Renal cortex interstitium (tissue), 11 donors: Measurements from ENCODE around the gene ODAD4. TPM values are rescaled to one million over a fixed set of nuclear protein-coding genes. Genes with fewer than 3 reads are reported as not detected.
"Not testable (repeated sequence)": the region's sequence is repeated elsewhere in the genome, so short reads cannot be mapped to it uniquely, and the experiment has no call there.

ENCODE experiments used
- DNase-seq, 11 donors: peaks; one replicate each; pipeline ENCODE4 v3.0.0-alpha.2; 2013; ENCODE audit warnings: low read depth in 9 of 11, low spot score in 4 of 11; ENCODE audit errors: extremely low read depth in 1 of 11
- polyA plus RNA-seq, 3 donors: library from polyadenylated mRNA; unstranded; fragments of 120-200 nt; gene quantifications; one replicate each; pipeline ENCODE4 v1.2.1, GENCODE V29; 2013; ENCODE audit not compliant: insufficient read length in 3 of 3

The ODAD4 gene
- polyA plus RNA-seq, 3 donors = 5.6 to 9.1 (median 8.4) TPM

- peak in 6 of 11 donors; percentile 39 to 88 (median 54) for DNase-seq
These were observed 22.5 kb upstream of the ODAD4 start for GRCh38 chr17:41907633-41908539.

- no peak for DNase-seq
These were observed 21.3 kb upstream of the ODAD4 start for GRCh38 chr17:41909088-41909487.

GRCh38 chr17:41910701-41911391 lies 19.6 kb upstream of the ODAD4 start:
- DNase-seq = no peak

GRCh38 chr17:41912925-41913324 lies 17.5 kb upstream of the ODAD4 start:
- DNase-seq = no peak

GRCh38 chr17:41913798-41914197 lies 16.6 kb upstream of the ODAD4 start:
- DNase-seq = no peak

- DNase-seq = no peak
These were observed 16.1 kb upstream of the ODAD4 start for GRCh38 chr17:41914358-41914766.

- no peak for DNase-seq
These were observed 15.4 kb upstream of the ODAD4 start for GRCh38 chr17:41915020-41915419.

- DNase-seq = no peak
These were observed 14.9 kb upstream of the ODAD4 start for GRCh38 chr17:41915566-41915965.

GRCh38 chr17:41917192-41917591 lies 13.2 kb upstream of the ODAD4 start:
- no peak for DNase-seq

- peak in 2 of 11 donors; percentile 24 to 40 for DNase-seq
These were observed 12.6 kb upstream of the ODAD4 start for GRCh38 chr17:41917679-41918313.

- peak; percentile 90 to 97 (median 94) for DNase-seq
These were observed 11.9 kb upstream of the ODAD4 start, which contains the start of gene ACLY for GRCh38 chr17:41918314-41919164. ACLY (minus strand) TSS chr17:41918951; CDS start chr17:41913873, 5,078 bp downstream.

- DNase-seq = no peak
These were observed 11.1 kb upstream of the ODAD4 start for GRCh38 chr17:41919165-41919817.

- no peak for DNase-seq
These were observed 10.4 kb upstream of the ODAD4 start for GRCh38 chr17:41919840-41920579.

- no peak for DNase-seq
These were observed 9.8 kb upstream of the ODAD4 start for GRCh38 chr17:41920580-41920955.

GRCh38 chr17:41925991-41926590 lies 4.3 kb upstream of the ODAD4 start:
- no peak for DNase-seq

- no peak for DNase-seq
These were observed 1.6 kb upstream of the ODAD4 start for GRCh38 chr17:41928693-41929251.

GRCh38 chr17:41930833-41931156 lies 378 bp downstream of the ODAD4 start:
- not testable (repeated sequence) for DNase-seq
